ENCODE data around the gene B3GNT3.

- TF ChIP-seq, protein P1, sequence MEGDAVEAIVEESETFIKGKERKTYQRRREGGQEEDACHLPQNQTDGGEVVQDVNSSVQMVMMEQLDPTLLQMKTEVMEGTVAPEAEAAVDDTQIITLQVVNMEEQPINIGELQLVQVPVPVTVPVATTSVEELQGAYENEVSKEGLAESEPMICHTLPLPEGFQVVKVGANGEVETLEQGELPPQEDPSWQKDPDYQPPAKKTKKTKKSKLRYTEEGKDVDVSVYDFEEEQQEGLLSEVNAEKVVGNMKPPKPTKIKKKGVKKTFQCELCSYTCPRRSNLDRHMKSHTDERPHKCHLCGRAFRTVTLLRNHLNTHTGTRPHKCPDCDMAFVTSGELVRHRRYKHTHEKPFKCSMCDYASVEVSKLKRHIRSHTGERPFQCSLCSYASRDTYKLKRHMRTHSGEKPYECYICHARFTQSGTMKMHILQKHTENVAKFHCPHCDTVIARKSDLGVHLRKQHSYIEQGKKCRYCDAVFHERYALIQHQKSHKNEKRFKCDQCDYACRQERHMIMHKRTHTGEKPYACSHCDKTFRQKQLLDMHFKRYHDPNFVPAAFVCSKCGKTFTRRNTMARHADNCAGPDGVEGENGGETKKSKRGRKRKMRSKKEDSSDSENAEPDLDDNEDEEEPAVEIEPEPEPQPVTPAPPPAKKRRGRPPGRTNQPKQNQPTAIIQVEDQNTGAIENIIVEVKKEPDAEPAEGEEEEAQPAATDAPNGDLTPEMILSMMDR (IDR thresholded peaks at IDR 0.05), result no peak
- TF ChIP-seq EZH2phosphoT487 (IDR thresholded peaks at IDR 0.05) (no peak), EZH2 (IDR thresholded peaks at IDR 0.05) (no peak)
Observed at GRCh38 chr19:17762505-17763229, 32.3 kb upstream of the B3GNT3 start.

All from neural progenitor cell (in vitro differentiated cells).